RWPE1 (cell line): ENCODE results near the gene COA8.
A peak's percentile ranks its signal among the peaks of the same experiment; 100 is the strongest.

Source experiments
- CTCF ChIA-PET: fragments of 350-600 bp; sonication (Branson Sonifier 250); formaldehyde crosslinking; extraction: SDS; loops from one replicate; lab custom pipeline; 2021; lab: Yijun Ruan, JAX
- POLR2A ChIA-PET: fragments of 400-600 bp; formaldehyde crosslinking; extraction: SDS; loops from one replicate; lab custom pipeline; 2020; ENCODE audit warnings: antibody characterized with exemption; ENCODE audit not compliant: low non-redundant PET; lab: Yijun Ruan, JAX
- DNase-seq: peaks from one replicate; pipeline ENCODE4 v3.0.0; 2012; ENCODE audit warnings: low spot score
- H3K27ac ChIP-seq: fragments of 450-650 bp; 2 replicates; pipeline ENCODE4 v1.5.1; 2017
- TF ChIP-seq, protein P1 (sequence below): fragments of 450-650 bp; conservative IDR thresholded peaks from 2 replicates; pipeline ENCODE4 v1.5.1; 2017; ENCODE audit warnings: low read depth, mild to moderate bottlenecking

Gene COA8

DNA sequence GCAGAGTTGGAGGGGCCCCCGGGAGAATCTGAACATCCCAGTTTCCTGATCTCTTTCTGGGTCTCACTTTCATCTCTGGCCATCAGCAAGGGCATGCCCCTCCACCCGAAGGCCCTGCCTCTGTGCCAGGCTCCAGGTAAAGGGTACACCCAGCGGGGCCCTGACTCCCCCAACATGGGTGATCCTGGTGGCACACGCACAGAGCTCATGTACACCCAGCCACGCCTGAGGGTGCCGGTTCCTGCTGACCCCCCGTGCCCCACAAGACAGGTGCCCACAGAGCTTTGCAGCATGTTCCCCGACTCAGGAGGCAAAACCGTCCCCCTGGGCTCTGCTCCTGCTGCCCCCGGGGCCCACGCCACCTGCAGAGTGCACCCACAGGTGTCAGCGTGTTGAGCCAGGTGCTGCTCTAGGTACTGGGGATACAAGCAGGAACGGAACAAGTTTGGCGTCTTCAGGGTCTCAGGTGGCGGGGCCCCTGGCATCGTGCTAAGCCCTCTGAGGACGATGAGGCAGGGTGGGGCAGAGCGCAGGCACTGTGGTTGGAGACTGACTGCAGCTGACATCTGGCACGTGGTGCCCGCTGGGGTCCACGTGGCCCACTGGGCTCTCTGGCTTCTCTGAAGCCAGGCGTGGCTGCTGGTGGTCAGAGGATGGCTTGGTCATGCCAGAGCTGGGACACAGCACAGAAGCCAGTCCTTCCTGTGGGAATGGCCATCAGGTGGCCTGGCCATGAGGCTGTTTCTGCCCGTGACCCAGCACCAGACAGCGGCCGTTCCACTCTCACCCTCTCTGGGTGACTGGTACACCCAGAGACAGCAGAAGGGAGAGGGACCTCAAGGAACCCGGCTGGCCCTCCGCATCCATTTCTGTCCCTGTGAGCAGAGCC lies 14.1 kb upstream of the COA8 start:
- TF ChIP-seq, protein P1, sequence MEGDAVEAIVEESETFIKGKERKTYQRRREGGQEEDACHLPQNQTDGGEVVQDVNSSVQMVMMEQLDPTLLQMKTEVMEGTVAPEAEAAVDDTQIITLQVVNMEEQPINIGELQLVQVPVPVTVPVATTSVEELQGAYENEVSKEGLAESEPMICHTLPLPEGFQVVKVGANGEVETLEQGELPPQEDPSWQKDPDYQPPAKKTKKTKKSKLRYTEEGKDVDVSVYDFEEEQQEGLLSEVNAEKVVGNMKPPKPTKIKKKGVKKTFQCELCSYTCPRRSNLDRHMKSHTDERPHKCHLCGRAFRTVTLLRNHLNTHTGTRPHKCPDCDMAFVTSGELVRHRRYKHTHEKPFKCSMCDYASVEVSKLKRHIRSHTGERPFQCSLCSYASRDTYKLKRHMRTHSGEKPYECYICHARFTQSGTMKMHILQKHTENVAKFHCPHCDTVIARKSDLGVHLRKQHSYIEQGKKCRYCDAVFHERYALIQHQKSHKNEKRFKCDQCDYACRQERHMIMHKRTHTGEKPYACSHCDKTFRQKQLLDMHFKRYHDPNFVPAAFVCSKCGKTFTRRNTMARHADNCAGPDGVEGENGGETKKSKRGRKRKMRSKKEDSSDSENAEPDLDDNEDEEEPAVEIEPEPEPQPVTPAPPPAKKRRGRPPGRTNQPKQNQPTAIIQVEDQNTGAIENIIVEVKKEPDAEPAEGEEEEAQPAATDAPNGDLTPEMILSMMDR, result no peak
- peak overlapping the region; percentile 97 for H3K27ac ChIP-seq
- ChIA-PET CTCF (interaction anchor here (1.5 to 3.7 kb wide), 2 partner anchors 29 to 30 kb away, joined by 6 to 57 read pairs; partner anchors contain the start of gene CKB), POLR2A (interaction anchor here (0.7 to 1.1 kb wide), 2 partner anchors 20 to 36 kb away, joined by 3 to 4 read pairs; no protein-coding TSS in a partner anchor)
- no peak for DNase-seq

DNA sequence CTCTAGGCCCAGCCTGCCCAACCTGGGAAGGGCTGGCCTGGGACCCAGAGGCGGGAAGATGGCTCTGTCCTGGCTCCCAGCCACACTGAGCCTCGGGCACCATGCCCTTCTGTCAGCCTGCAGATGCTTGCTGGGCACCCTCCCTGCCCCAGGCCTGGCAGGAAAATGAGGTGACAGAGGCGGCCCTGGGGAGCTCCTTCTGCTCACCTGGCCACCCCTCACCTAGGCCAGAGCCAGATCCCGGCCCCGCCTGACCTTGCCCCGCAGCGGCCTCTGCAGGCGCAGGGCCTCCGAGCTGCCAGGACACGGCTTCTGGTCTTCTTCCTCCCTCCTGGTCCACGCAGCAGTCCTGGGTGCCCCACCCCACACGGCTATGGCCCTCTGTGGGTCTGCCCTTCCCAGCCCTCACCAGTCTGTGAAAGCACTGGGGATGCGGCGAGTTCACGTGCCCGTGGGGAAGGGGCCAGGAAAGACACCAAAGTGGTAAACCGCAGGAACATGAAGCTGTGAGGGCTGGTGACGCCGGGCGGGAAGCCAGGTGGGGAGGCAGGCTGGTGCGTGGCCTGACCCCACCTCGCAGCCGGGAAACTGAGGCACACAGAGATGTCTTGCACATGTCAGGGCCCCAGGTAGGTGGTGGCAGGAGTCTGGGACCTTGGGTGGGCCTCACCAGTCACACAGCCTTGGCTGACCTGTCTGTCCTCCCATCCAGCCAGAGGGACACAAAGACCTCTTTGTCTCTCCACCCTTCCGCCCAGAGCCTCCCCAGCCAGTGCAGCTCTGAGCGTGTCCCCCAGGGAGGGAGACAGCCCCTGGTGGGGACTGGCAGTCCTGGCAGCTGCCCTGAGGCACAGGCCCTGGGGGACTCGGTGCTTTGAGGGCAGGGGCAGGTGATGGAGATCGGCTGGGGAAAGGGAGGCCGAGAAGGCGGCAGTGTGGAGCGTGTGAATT lies 13.1 kb upstream of the COA8 start:
- no peak for DNase-seq
- peak overlapping the region; percentile 97 for H3K27ac ChIP-seq
- CTCF ChIA-PET, result interaction anchor here (0.6 to 1.5 kb wide), 3 partner anchors 28 to 31 kb away, joined by 4 to 6 read pairs (median 5); no protein-coding TSS in a partner anchor
- TF ChIP-seq, protein P1, result 0 out of 2 replicates have a peak, but pooled peaks have one; percentile 9
- POLR2A ChIA-PET, result interaction anchor here (1.1 kb wide), 1 partner anchor 37 kb away, joined by 3 read pairs; no protein-coding TSS in a partner anchor

DNA sequence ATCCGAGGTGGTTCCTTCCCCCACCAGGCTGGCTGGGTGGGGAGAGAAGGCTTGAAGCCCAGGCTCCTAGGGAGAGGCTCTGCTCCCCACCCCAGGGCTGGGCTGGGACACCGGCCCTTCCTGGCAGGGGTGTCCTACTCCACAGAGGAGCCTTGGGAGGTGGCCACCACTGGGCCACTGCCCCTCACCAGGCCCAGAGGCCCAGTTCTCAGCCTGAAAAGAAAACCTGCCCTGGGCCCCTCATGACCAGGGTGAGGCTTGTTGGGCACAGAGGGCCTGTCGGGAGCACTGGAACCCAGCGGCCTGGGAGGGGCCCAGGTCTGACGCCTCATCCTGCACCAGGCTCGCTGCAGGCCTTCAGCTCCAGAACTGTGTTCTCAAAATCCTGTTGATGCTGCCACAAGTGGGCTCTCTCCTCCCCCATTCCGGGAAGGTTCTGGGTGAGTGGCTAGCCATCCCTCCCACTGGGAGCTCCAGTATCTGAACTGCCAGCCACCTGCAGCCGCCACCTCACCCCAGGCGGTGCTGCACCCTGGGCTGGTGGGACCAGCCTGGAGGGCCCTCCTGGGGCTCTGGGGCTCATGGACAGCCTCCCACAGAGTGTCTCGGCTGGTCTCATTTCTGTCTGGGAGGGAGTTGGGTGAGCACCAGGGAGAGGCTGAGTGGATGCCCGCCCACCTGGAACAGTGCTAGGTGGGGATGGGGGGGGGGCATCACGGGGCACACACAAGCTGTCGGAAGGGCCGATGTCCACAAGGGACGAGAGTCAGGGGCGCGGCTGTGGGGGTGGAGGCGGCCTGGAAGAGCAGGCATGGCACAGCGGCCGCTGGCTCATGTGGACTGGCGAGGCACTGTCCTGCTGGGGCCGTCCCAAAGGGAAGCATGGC lies 12.1 kb upstream of the COA8 start:
- CTCF ChIA-PET, result interaction anchor here (0.5 to 0.9 kb wide), 3 partner anchors 12 to 32 kb away, joined by 3 to 5 read pairs (median 4); partner anchors contain the start of genes BAG5 and COA8
- DNase-seq, result no peak
- H3K27ac ChIP-seq, result peak overlapping the region; percentile 97
- POLR2A ChIA-PET, result no interaction called here
- TF ChIP-seq, protein P1, result no peak

DNA sequence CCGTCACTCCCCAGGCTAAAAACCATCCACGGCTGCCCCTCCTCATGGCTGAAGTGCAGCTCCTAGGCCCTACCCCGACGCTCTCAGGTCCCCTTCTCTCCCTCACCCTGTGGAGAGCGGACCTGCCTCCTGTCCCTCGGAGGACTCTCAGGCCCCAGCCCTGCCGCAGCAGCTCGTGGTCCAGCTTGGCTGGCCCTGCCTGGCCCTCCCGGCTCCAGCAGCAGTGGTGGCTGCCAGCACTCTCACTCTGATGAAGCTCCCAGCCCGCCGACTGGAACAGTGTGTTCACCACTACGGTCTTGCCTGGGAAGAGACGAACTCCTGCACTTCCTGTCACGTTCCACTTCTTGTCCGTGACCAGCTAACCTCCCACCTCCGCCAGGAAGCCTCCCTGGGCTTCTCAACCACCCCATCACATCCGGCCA lies 11.4 kb upstream of the COA8 start:
- CTCF ChIA-PET, result interaction anchor here (0.5 to 1.4 kb wide), 2 partner anchors 11 to 33 kb away, joined by 3 to 10 read pairs; partner anchors contain the start of genes BAG5 and COA8
- H3K27ac ChIP-seq, result peak overlapping the region; percentile 97

More for the DNA sequence above, 11.4 kb upstream of the COA8 start:
- TF ChIP-seq, protein P1, result no peak
- POLR2A ChIA-PET, result no interaction called here
- no peak for DNase-seq
